Ramos (cell line): Measurements from ENCODE around the gene WDR45B.

Experiments
- in situ Hi-C: fragments of 300-500 bp; cut with MboI; formaldehyde crosslinking; loops from one replicate; pipeline ENCODE4 v1.14.3; 2022; ENCODE audit warnings: low sequenced_read_pairs; ENCODE audit not compliant: unreplicated experiment

Gene WDR45B

GRCh38 chr17:82648165-82648668 is at the start of gene WDR45B:
WDR45B (minus strand) TSS chr17:82648444; CDS start chr17:82648340, 104 bp downstream.
- in situ Hi-C loops: no loop called here

- in situ Hi-C loops: no loop called here
Measured at GRCh38 chr17:82697808-82698064, 49.5 kb upstream of the WDR45B start.

DNA sequence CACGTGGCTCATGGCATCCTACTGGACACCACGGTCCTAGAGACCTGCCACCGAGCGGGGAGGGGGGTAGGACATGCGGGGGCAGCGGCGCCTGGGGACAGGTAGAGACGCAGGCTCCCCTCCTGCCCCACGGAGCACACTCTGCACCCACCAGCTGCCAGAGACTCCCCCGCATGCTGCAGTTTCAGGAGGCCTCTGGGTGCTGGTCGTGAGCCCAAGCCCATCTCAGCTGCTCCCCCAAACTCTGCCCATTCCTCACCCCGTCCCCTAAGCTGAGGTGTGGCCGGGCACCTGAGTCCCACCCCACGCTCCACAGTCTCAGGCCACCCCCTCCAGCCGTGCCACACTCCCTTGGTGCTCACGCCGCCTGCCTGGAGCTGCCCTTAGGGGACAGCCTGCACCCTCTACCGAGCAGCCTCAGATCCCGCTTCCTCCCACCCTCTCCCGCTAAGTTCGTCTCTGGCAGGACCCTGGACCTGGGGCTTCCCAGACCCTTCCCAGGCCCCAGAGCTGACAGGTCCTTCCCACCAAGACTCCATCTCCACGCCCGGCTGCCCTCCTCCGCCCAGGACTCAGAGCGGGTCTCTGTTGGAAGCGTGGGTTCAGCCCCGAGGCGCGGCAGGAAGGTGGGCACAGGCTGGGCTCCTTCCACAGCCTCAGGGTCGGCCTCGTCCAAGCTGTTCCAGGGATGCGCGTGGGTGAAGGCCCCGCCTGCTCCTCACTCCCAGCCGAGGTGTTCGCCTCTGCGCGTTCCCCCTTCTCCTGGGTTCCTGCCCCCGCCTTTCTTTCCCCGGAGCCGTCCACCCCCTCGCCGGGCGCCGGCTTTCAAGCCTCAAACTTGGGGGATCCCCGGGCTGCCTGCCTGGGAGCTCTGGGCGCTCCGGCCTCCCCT is 48.9 kb upstream of the WDR45B start:
- in situ Hi-C loops: no loop called here

DNA sequence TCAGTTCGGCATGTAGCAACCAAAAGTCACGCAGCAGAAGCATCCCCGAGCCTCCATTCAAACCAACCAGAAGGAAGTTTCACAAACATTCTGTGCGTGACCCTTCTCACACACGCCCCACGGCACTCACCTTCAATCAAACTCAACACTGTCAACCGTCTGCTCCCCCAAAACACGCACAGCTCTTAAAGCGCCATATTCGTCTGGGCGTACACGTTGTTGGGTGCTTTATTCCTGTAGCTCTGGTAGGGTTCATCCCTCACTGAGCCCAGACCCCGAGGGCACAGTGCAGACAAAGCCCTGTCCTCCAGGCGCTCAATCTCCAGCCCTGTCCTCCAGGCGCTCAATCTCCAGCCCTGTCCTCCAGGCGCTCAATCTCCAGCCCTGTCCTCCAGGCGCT is 48.0 kb upstream of the WDR45B start:
- in situ Hi-C loops: no loop called here

GRCh38 chr17:82694647-82695046 is 46.4 kb upstream of the WDR45B start:
- in situ Hi-C loops: no loop called here

DNA sequence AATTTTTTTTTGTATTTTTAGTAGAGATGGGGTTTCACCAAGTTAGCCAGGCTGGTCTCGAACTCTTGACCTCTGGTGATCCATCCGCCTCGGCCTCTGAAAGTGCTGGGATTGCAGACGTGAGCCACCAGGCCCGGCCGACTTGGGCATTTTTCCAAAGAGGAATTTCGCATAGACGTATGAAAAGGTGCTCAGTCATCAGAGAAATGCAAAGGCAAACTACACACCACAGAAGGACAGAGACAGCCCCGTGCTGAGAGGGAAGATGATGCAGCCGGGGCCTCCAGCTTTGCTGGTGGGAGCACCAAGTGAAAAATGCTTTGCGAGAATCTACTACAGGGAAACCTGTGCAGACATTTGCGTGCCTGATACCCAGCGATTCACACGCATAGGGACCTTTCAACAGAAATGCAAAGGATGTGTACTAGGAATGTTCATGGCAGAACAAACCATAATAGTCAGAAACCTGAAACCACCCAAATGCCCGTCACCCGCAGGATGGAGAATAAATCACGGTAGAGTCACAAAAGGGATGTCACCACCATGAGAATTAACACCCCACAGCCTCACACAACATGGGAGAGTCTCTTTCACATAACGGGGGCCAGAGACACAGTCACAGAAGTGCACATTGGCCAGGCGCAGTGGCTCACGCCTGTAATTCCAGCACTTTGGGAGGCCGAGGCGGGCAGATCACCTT is 45.1 kb upstream of the WDR45B start:
- in situ Hi-C loops: no loop called here

- in situ Hi-C loops: no loop called here
Measured at GRCh38 chr17:82692268-82692667, 44.0 kb upstream of the WDR45B start.

DNA sequence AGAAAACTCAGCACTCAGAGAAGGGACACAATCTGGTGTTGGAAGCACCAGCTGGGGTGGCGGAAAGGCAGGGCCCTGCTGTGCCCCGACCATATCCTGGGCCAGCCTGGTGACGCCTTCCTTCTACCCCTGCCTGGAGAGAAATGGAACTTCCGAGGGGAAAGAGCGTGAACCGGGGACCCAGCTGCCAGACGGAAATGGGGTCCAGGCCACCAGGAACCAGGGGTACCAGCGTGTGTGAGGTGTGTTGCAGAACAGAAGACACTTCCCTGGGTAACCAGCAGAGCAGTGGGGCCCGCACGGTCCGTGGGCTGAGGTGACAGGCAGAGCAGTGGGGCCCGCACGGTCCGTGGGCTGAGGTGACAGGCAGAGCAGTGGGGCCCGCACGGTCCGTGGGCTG is 43.5 kb upstream of the WDR45B start:
- in situ Hi-C loops: no loop called here

DNA sequence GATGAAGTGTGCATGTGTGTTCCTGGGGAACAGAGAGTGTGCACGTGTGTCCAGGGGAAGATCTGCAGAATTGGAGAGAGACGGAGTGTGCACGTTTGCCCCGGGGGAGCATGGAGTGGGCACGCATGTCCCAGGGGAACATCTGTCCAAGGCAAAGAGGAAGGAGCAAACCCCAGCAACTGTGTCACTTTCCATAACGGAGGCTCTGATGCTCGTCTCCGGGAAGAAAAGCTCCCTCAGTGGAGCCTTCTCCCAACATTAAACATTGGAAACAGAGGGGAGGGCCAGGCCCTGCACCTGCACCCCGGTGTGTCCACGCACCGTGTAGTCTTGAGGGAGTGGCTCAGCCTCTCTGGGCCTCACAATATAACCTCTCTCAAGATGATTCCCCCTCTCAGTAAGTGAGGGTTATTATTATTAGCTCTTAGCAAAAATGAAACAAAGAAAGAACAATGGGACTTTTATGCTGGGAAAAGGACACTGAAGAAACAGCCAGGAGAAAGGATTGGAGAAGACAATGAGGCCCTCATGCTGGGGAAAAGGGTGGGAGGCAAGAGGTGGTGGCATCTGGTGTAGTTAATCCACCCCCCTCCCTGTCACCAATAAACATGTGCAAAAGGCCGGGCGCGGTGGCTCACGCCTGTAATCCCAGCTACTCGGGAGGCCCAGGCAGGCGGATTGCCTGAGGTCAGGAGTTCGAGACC is 42.7 kb upstream of the WDR45B start:
- in situ Hi-C loops: no loop called here

DNA sequence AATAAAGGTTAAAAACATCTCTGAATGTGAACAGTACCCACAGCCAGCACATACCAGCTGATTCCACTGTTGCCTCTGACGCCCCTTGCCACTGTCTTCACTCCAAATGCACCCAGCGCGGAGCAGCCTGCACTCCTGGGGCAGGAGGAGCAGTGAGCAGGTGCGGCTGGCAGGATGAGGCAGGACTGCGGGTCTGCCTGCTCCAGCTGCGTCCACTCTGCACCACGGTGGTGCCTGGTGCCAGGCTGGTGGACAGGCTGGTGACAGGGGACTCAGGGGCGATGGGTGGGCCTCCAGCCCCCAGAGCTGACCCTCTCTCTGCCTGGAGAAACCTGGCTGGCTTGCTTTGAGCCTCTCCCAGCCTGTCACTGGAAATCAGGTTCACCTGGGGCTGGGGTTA is 40.8 kb upstream of the WDR45B start:
- in situ Hi-C loops: no loop called here

DNA sequence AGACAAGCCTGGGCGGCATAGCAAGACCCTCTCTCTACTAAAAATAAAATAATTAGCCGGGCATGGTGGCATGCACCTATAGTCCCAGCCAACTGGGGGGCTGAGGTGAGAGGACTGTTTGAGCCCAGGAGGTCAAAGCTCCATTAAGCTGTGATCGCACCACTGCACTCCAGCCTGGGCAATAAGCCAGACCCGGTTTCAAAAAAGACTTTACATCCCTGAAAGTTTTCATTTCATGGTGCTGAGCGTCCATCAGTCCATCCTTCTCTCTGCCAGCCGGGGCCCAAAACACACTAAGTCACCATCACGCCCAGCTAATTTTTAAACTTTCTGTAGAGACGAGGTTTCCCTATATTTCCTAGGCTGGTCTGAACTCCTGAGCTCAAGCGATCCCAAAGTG is 39.6 kb upstream of the WDR45B start:
- in situ Hi-C loops: no loop called here

GRCh38 chr17:82687375-82687861 is 39.2 kb upstream of the WDR45B start:
- in situ Hi-C loops: no loop called here

DNA sequence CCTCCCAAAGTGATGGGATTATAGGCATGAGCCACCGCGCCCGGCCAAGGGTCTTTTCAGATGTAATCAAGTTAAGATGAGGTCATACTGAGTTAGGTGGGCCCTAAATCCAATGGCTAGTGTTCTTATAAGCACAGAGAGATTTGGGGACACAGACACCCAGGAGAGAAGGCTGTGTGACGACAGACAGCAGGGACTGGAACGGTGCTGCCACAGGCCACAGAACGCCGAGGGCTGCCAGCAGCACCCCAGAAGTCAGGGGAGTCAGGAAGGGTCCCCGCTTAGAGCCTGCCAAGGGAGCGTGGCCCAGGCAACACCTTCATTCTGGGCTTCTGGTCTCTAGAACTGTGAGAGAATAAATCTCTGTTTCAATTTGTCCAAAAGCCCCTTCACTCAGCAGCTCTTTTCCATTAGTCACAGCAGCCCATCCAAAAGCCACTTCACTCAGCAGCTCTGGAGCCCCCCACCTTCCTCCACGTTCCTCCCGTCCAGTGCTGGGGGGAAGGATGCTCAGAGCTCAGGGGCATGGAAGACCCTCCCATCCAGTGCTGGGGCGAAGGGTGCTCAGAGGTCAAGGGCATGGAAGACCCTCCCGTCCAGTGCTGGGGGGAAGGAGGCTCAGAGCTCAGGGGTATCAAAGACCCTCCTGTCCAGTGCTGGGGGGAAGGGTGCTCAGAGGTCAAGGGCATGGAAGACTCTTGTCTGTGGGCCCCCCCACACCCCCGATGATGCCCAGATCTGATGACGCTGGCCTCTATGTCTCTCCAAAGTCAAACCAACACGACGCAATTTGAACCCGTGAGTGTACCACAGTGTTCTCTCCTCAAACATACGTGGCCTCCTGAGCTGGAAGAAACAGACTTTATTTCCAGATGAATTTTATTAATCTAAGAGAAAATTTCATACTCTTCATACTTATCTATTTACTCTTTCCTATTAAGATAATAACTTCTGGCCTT is 38.4 kb upstream of the WDR45B start:
- in situ Hi-C loops: no loop called here

DNA sequence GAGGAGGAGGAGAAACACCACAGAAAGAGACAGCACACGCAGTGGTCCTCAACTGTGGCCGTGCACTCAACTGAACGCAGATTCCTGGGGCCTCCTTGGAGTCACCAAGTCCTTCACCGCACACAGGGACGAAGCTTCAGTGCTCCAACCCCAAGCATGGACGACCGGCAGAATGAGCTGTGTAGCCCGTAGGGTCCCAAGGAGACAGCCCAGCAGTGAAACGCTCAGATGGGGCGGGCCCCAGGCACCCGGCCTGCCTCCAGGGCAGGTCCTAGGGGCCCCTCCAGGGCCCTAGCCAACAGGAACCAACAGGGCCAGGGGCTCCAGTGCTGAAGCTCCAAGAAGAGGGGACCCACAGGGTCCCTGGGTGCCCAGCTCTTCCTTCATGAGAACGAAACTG is 37.0 kb upstream of the WDR45B start:
- in situ Hi-C loops: no loop called here

DNA sequence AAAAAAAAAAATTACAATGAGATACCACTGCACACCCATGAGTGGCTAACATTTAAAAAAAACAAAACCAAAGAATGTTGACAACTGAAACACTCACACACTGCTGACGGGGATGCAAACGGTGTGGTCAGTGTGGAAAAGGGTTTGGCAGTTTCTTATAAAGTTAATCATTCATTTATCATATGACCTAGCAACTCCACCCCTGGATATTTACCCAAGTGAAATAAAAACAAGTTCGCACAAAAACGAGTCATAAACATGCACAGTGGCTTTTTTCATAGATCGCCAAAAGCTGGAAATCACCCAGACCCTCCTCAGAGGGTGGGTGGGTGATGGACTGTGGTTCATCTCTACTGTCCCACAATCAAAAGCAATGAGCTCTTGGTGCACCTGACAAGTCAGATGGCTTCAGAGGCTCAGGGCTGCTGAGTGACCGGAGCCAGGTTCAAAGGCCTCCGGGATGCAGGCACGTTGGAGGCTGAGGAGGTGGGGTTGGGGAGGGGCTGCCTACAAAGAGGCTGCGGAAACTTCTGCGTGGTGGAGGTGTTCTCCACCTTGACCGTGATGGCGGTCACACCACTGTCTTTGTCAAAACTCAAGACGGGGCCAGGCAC is 36.1 kb upstream of the WDR45B start:
- in situ Hi-C loops: no loop called here

- in situ Hi-C loops: no loop called here
Measured at GRCh38 chr17:82683534-82683933, 35.3 kb upstream of the WDR45B start.

- in situ Hi-C loops: no loop called here
Measured at GRCh38 chr17:82681547-82681946, 33.3 kb upstream of the WDR45B start.

DNA sequence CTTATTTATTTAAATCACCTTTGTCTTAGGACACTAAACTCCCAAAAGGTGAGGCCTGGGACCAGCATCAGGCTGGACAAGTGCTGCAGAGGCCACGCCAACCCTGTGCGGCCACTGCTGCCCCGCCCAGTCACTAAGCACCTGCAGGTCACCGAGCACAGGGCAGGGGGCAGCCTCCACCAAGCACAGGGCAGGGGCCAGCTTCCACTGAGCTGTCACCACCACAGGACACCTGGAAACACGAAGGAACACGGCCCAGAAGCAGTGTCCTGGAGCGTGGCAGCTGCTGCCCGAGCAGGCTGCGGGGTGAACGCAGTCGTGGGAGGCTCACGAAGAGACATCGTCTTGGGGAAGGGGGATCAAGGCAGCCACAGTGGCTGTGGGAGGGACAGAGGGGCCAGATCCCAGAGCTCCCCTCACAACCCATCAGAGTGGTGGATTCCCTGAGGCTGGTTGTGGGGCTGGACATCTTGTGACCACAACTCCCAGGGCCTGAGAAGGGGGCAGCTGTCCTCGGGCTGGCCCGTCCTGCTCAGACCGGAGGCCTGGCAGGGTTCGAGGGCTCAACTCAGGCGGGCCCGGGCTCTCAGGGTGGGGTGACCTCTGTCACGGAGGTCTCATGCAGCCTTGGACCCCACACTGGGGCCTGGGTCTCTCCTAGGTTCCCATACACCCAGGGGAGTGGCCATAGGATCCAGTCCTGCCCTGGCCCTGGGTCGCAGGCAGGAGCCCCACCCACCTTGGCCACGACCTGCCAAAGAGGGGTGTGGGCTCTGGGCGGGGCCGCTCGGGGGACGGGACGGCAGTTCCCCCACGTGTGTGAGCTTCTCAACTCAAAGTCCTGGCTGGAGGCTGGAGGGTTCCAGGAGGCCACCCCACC is 31.6 kb upstream of the WDR45B start:
- in situ Hi-C loops: no loop called here
